SHP77 treated with DMSO at 0.1 percent for 48 hours (cell line): ENCODE results near the gene SHE.
"Not testable (repeated sequence)": the region's sequence is repeated elsewhere in the genome, so short reads cannot be mapped to it uniquely, and the experiment has no call there.

Source experiments
- DNase-seq: peaks from one replicate; lab custom pipeline; 2025; lab: John Stamatoyannopoulos, UW

The SHE gene

DNA sequence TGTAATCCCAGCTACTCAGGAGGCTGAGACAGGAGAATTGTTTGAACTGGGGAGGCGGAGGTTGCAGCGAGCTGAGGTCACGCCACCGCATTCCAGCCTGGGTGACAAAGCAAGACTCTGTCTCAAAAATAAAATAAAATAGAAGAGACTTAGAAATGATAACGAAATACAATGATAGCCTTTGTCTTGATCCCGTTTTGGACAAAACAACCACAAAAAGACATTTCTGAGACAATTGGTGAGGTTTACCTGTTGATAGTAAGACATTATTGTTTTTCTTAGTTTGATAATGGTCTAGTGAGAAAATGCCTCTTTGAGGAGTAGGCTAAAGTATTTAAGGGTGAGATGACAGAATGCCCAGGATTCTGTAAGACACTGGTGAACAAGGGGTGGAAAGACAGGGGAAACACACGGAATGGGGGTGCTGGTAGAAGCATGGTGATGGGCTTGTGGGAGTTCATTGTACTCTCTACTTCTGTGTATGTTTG lies 11.9 kb upstream of the SHE start:
- no peak for DNase-seq

DNA sequence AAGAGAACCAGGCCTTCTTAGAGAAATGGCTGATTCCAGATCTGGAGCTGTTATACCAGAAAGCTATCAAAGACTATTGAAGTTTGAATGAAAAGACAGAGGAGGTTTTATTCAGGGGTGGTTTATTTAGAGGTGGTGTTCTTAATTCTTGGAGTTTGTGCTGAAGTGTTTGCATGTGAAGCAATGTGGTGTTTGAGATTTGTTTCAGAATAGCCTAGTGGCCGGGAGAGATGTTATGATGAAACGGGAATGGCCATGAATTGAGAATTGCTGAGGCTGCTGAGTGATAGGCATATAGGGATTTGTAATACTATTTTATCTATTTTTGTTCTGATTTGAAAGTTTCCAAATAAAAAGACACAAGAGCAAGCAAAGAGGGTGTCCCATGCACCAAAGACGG lies 10.5 kb upstream of the SHE start:
- no peak for DNase-seq

DNA sequence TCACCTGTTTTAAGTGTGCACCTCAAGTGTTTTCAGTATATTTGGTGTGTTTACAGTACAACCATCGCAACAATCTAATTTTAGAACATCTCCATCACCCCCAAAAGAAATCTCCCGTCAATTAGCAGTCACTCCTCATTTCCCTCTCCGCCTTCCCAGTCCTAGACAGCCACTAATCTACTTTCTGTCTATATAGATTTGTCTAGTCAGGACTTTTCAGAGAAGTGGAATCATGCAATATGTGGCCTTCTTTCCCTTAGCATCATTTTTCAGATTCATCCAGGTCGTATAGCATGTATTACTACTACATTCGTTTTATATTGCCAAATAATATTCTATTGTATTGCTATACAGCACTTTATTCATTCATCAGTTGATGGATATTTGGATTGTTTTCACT lies 1.7 kb upstream of the SHE start:
- no peak for DNase-seq

GRCh38 chr1:154502744-154503115 lies 518 bp upstream of the SHE start:
- no peak for DNase-seq

DNA sequence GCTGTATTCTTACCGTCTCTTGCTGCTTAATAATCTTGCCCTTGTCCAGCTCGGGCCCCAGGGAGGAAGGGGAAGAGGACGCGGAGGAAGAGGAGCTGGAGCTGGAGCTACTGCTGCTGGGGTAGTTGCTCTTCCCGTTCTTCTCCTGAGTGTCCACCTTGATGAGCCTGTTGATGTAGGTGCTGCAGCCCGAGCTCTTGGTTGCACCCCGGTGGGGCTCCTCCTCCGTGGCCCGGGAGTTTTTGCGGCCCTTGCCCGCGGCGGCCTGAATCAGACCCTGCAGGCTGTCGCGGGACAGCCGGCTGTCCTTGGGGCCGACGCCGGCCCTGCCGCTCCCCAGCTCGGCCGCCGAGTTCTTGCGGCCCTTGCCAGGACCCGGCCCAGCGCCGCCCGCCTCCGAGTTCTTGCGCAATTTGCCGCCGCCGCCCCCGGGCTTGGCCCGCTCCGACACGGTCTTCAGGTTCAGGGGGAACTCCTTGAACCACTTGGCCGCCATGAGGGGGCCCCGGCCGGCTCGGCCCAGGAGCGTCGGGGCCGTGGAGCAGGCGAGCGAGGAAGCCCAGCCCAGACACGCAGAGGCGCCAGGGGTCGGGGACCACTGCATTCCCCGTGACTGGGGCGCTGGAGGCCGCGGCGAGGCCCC lies 668 bp downstream of the SHE start:
- no peak for DNase-seq

DNA sequence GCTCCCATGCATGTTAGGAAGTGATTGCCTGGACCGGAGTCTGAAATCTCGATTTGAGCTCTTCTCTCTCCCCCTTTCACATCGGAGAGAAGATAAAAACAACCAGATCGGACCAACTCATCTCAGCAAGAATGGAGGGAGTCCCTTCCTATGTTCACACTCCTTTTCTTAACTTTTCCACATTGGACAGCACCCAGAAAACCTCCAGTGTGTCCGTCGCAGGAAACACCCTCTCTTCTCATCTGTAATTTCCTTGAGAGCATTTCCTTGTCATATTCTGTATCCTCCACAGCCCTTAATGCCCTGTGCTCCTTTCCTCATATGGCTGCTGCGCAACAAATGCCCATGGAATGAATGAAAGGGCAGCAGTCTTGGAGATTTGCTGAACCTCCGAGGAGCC lies 1.7 kb downstream of the SHE start:
- DNase-seq, result no peak

DNA sequence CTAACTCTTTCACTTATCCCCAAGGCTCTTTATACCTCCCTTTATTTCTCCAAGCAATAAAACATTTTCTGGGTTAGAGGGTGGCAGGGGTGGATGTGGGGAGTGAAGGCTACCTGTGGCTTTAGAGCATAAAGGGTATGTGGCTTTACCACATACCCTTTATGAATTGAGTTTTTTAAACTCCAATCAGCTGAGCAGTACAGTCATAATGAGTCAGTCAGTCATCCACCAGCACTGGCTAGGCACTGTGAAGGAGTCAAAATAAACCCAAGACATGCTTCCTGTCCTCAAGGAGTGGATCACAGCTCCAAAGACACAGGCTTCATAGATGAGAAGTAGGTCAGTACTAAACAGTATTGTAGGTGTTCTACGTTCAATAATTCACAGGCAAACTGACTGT lies 2.8 kb downstream of the SHE start:
- DNase-seq, result no peak

- DNase-seq, result no peak
These were observed 5.0 kb downstream of the SHE start for GRCh38 chr1:154497026-154497806.

GRCh38 chr1:154496383-154496782 lies 5.8 kb downstream of the SHE start:
- DNase-seq, result no peak

DNA sequence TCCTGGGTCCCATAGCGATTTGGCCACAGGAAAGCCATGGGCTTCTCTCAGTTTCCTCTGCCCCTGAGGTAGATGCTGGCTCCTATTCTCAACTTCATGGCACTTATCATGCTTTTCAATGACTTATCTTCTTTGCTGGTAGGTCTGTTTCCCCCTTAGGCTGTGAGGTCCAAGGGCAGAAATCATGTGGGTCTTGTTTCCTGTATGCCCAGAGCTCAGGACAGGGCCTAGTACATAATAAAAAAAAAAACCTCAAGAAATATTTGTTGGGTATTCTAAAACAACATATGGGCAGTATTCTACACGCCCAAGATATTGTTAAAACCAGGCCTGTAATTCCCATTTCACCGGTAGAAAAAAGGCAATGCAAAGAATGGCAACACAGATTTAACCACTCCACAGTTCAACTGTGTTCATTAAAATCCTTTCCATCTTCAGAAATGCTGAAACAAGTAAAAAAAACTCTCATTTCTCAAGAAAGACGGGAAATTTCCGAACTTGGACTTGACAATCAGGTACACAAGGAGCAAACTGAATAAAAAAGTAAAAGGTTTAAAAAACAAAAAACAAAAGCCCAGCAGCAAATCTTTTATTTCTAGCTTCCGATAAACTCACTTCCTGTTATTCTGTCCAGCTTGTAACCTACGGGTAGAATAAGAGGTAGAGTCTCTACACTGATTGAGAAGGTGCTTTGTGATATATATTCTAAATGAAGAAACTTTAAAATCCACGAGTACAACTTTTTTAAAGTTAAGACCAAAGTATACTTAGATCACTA lies 6.5 kb downstream of the SHE start:
- no peak for DNase-seq

GRCh38 chr1:154493276-154493675 lies 8.9 kb downstream of the SHE start:
- DNase-seq, result no peak

DNA sequence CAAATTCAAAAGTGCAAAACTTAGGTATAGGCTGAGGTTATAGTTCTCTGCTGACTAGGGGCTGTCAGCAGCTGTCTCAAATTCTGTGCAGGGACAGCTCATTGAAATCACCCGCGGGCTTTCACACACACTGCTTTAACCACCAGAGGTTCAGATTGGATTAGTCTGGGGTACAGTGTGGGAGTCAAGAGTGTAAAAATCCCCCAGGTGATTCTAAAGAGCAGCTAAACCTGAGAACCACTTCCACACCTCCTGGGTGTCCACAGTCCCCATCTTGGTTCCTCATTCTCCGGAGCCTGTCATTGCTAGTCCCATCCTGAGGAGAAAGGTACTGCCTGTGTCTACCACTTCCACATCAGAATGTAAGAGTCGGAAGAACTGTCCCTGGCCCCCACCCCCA lies 10.1 kb downstream of the SHE start:
- no peak for DNase-seq

DNA sequence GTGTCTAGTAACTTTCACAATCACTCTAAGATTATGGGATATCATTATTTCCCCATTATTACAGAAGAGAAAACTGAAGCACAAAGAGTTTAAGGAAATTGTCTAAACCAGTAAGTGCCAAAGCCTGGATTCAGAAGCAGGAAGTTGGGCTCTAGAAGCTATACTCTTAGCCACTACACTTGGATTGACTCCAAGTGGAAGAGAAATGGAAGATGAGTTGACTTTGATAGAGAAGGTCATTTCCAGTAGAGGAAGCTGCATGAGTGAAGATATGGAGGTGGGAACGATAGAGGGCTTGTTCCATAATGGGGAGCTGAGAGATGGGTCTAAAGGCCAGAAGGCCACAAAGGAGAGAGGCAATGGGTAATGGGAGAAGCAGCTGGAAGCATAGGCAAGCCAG lies 11.9 kb downstream of the SHE start:
- no peak for DNase-seq

- DNase-seq, result no peak
These were observed 12.4 kb downstream of the SHE start for GRCh38 chr1:154489695-154490274.

- no peak for DNase-seq
These were observed 13.3 kb downstream of the SHE start for GRCh38 chr1:154488922-154489321.

DNA sequence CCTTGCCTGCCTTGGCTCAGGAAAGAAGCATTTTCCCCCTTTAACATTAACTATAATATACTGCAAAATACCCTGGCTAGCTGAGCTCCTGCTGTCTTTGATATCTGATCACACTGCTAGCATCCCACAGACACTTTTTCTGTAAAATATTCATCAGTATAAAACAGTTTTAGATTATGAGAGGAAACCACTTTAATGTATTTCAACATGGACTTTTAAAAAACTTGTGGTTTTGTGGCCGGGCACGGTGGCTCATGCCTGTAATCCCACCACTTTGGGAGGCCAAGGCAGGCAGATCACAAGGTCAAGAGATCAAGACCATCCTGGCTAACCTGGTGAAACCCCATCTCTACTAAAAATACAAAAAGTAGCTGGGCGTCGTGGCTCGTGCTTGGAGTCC lies 15.5 kb downstream of the SHE start:
- not testable (repeated sequence) for DNase-seq

DNA sequence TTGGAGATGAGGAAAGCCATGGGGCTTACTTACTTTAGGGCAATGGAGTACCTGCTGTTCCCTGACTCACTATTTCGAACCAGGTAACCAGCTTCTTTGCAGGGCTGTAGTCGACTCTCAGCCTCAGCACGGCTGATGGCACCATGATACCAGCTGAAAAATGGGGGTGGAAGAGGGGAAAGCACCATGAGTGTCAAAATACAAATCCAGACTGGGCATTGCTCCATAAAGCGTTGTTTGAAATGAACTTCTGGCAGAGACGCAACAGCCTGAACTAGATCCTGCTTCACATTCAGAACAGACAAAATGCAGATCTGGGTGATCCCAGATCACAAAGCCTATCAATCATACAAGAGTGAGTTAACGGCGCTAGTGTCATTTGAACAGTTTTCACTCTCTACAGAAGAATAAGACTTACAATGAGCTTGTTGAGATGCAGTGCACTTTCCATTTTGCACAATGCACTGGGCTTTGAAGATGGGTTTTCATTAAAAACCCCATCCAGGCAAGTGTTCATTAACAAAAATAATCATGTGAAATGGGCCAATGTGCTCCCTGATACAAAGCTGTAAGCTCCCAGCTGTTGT lies 16.2 kb downstream of the SHE start:
- DNase-seq, result no peak

DNA sequence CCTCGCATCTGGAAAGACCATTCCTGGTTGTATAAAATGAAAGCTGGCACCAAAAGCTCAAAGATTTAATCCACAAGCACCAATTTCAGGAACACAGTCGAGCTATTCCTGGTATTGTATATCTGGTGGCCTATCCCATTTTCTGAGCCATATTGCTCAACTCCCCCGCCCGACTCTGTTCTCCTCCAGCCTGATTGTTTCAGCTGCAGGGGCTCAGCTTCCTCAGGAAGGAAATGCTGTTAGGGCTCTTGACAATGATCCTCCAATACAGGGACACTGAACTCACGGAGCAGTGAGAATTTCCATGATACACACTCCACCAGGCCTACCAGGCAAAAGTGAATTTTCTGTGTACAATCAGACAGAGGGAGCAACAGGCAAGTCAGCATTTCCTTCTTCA lies 17.1 kb downstream of the SHE start:
- no peak for DNase-seq

- no peak for DNase-seq
These were observed 18.0 kb downstream of the SHE start for GRCh38 chr1:154483941-154484803.

- DNase-seq, result no peak
These were observed 21.2 kb downstream of the SHE start for GRCh38 chr1:154481053-154481452.

- DNase-seq, result peak; percentile 96
These were observed 22.3 kb downstream of the SHE start for GRCh38 chr1:154479764-154480421.
